Measurements from ENCODE around the gene MUC5B. TPM values are rescaled to one million over a fixed set of nuclear protein-coding genes. Genes with fewer than 3 reads are reported as not detected.

The MUC5B gene
- total and polyA plus RNA-seq, 2 donors (not counting 1 experiment from before 2014, with no cell fraction given) = not detected

DNA sequence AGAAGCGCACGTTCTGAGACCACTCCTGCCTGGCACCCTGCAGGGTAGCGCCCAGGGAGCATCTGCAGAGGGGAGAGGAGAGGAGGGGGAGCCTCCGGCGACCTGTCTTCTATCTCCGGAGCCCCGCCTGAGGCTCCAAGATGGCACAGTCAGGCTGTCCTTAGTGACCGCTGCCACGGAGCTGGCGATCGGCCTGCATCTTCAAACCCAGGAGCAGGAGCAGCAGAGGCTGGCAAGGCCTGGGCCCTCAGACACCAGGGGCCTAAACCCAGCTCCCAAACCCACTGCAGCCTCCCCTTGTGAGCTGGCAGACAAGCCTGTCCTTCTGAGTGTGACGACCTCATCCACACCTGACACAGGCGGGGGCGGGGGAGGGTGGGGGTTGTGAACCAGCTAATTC is 51.6 kb downstream of the MUC5B start:
- DNase-seq (no peak), ATAC-seq (ENCODE audit: low read depth) (no peak)
- Mint-ChIP-seq H3K9me3 (ENCODE audit: insufficient read depth) (no peaks in the 10 kb centered on the region), H3K27ac (no peak overlapping the region), H3K4me3 (no peak overlapping the region), H3K27me3 (no peaks in the 10 kb centered on the region), H3K4me1 (no peaks in the 10 kb centered on the region)
- H3K36me3 ChIP-seq (replicated peaks in 1 of 2; ENCODE audit: control extremely low read depth in 1 of 2, control insufficient read depth in 1 of 2, extremely low read depth in 1 of 2, insufficient read depth in 2 of 2, low read length in 1 of 2) = peaks cover 0 to 24% of the 10 kb centered on the region in 2 experiments
- H3K9me3 ChIP-seq (ENCODE audit: control extremely low read depth in 1 of 3, control insufficient read depth in 2 of 3, insufficient read depth in 1 of 3, low read length in 2 of 3) = no peaks in the 10 kb centered on the region
- H3K4me2 ChIP-seq (replicated peaks; ENCODE audit: low read depth, low read length, poor library complexity, severe bottlenecking) = no peak overlapping the region
- H3K27ac ChIP-seq (ENCODE audit: low read length in 2 of 2) = no peak overlapping the region
- H4K20me1 ChIP-seq (ENCODE audit: control insufficient read depth, insufficient read depth, low read length, poor library complexity, severe bottlenecking) = peaks cover 17% of the 10 kb centered on the region
- no peak overlapping the region for H3K4me3 ChIP-seq (ENCODE audit: control extremely low read depth in 1 of 5, extremely low read depth in 1 of 5, insufficient read depth in 1 of 5, low read depth in 2 of 5, low read length in 4 of 5)
- TF ChIP-seq EZH2 (IDR thresholded peaks at IDR 0.05; ENCODE audit: borderline replicate concordance, insufficient read depth, low read depth, low read length, poor library complexity, severe bottlenecking) = no peak
- TF ChIP-seq, protein P1, sequence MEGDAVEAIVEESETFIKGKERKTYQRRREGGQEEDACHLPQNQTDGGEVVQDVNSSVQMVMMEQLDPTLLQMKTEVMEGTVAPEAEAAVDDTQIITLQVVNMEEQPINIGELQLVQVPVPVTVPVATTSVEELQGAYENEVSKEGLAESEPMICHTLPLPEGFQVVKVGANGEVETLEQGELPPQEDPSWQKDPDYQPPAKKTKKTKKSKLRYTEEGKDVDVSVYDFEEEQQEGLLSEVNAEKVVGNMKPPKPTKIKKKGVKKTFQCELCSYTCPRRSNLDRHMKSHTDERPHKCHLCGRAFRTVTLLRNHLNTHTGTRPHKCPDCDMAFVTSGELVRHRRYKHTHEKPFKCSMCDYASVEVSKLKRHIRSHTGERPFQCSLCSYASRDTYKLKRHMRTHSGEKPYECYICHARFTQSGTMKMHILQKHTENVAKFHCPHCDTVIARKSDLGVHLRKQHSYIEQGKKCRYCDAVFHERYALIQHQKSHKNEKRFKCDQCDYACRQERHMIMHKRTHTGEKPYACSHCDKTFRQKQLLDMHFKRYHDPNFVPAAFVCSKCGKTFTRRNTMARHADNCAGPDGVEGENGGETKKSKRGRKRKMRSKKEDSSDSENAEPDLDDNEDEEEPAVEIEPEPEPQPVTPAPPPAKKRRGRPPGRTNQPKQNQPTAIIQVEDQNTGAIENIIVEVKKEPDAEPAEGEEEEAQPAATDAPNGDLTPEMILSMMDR (IDR thresholded peaks at IDR 0.05) = no peak
- H3K27me3 ChIP-seq (replicated peaks in 1 of 4; ENCODE audit: control extremely low read depth in 1 of 4, control insufficient read depth in 3 of 4, insufficient read depth in 4 of 4, low read length in 3 of 4) = no peaks in the 10 kb centered on the region
- ChIA-PET CTCF (no interaction called here), POLR2A (no interaction called here)
- no peak overlapping the region for H2AFZ ChIP-seq (ENCODE audit: insufficient read depth, low read depth, low read length, poor library complexity, severe bottlenecking)
- intact Hi-C loops (cut with micrococcal nuclease) = no loop called here
- no peaks in the 10 kb centered on the region for H3K4me1 ChIP-seq (ENCODE audit: control insufficient read depth in 2 of 2, insufficient read depth in 2 of 2, low read length in 2 of 2)
- no peak overlapping the region for H3K9ac ChIP-seq (ENCODE audit: low read length)
- no peaks in the 10 kb centered on the region for H3K79me2 ChIP-seq (ENCODE audit: control insufficient read depth, insufficient read depth, low read length)
- WGBS (ENCODE audit: insufficient coverage) = 99% methylated on average over 9 of the region's 14 CpGs

DNA sequence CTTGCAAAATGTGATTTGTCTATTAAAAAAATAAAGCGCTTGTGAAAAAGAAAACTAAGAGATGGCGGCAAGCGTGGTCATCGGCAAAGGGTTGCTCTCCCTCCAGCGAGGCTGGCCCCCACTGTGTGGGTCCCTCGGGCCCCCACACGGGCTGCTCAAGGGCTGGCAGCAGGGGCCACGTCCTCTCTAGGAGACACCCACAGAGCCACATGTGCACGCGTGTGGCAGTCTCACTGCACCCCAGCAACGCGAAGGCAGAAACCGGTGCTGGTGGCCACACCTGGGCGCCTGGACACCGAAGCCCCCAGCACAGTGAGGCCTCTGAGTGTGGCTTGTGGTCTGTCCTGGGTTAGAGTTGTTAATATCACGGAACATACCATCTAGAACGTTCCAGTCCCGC is 52.2 kb downstream of the MUC5B start:
- POLR2A ChIA-PET = no interaction called here

More for the DNA sequence above, 52.2 kb downstream of the MUC5B start:
- intact Hi-C loops (cut with micrococcal nuclease) = no loop called here
- CTCF ChIA-PET = no interaction called here
- H3K79me2 ChIP-seq (ENCODE audit: control insufficient read depth, insufficient read depth, low read length) = no peaks in the 10 kb centered on the region
- no peaks in the 10 kb centered on the region for H3K27me3 ChIP-seq (replicated peaks in 1 of 4; ENCODE audit: control extremely low read depth in 1 of 4, control insufficient read depth in 3 of 4, insufficient read depth in 4 of 4, low read length in 3 of 4)
- no peaks in the 10 kb centered on the region for H3K9me3 ChIP-seq (ENCODE audit: control extremely low read depth in 1 of 3, control insufficient read depth in 2 of 3, insufficient read depth in 1 of 3, low read length in 2 of 3)
- peaks cover 0 to 24% of the 10 kb centered on the region in 2 experiments for H3K36me3 ChIP-seq (replicated peaks in 1 of 2; ENCODE audit: control extremely low read depth in 1 of 2, control insufficient read depth in 1 of 2, extremely low read depth in 1 of 2, insufficient read depth in 2 of 2, low read length in 1 of 2)
- H3K27ac ChIP-seq (ENCODE audit: low read length in 2 of 2) = no peak overlapping the region
- no peak for TF ChIP-seq EZH2 (IDR thresholded peaks at IDR 0.05; ENCODE audit: borderline replicate concordance, insufficient read depth, low read depth, low read length, poor library complexity, severe bottlenecking)
- TF ChIP-seq, protein P1 (IDR thresholded peaks at IDR 0.05) = no peak
- no peaks in the 10 kb centered on the region for H3K4me1 ChIP-seq (ENCODE audit: control insufficient read depth in 2 of 2, insufficient read depth in 2 of 2, low read length in 2 of 2)
- DNase-seq (no peak), ATAC-seq (ENCODE audit: low read depth) (no peak)
- no peak overlapping the region for H3K27ac Mint-ChIP-seq
- H3K27me3 Mint-ChIP-seq = no peaks in the 10 kb centered on the region
- H3K9me3 Mint-ChIP-seq (ENCODE audit: insufficient read depth) = no peaks in the 10 kb centered on the region
- peaks cover 17% of the 10 kb centered on the region for H4K20me1 ChIP-seq (ENCODE audit: control insufficient read depth, insufficient read depth, low read length, poor library complexity, severe bottlenecking)
- no peak overlapping the region for H3K4me3 Mint-ChIP-seq
- no peak overlapping the region for H2AFZ ChIP-seq (ENCODE audit: insufficient read depth, low read depth, low read length, poor library complexity, severe bottlenecking)
- no peak overlapping the region for H3K4me2 ChIP-seq (replicated peaks; ENCODE audit: low read depth, low read length, poor library complexity, severe bottlenecking)
- 98% methylated on average over 18 of the region's 18 CpGs for WGBS (ENCODE audit: insufficient coverage)
- H3K4me1 Mint-ChIP-seq = no peaks in the 10 kb centered on the region
- H3K9ac ChIP-seq (ENCODE audit: low read length) = no peak overlapping the region
- H3K4me3 ChIP-seq (ENCODE audit: control extremely low read depth in 1 of 5, extremely low read depth in 1 of 5, insufficient read depth in 1 of 5, low read depth in 2 of 5, low read length in 4 of 5) = no peak overlapping the region

All from B cell (primary cell).